ENCODE results near the gene BBS5.

The BBS5 gene

DNA sequence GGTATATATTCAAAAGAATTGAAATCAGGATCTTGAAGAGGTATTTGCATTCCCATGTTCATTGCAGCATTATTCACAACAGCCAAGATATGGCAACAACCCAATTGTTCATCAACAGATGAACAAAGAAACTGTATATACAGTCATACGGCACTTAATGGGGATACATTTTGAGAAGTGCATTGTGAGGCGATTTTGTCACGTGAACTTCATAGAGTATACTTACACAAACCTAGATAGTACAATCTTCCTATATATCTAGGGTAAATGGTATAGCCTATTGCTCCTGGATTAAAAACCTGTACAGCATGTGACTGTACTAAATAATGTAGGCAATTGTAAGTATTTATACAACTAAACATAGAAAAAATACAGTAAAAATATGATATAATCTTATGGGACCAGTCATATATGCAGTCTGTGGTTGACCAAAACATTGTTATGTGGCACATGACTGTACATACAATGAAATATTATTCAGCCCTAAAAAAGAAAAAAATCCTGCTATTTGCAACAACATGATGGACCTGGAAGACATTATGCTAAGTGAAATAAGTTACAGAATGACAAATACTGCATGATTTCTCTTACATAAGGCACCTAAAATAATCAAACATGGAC is 9.2 kb upstream of the BBS5 start:
- no peaks in the 10 kb centered on the region for H3K36me3 ChIP-seq (ENCODE audit: insufficient read depth, low read length)
- no peaks in the 10 kb centered on the region for H3K9me3 ChIP-seq (ENCODE audit: control insufficient read depth, insufficient read depth, low read length)
- H3K9ac ChIP-seq (ENCODE audit: low read depth, low read length): no peak overlapping the region
- H3K4me1 ChIP-seq (ENCODE audit: insufficient read depth, low read length): no peaks in the 10 kb centered on the region

DNA sequence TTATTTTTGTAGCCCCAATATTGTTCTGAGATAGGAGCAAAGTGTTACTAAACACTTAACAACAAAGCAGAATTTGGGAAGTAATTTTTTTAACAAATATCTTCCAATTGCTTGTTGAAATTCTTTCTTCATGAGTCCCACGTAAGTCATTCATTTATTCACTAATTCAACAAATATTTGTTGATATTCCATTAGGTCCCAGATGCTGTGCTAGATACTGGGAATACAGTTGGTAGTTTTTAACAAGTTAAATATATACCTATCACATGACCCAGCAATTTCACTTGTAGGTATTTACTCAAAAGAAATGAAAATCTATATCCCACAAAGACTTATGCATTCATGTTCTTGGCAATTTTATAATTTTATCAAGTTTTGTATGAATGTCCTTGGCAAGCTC is 7.0 kb upstream of the BBS5 start:
- H3K4me1 ChIP-seq (ENCODE audit: insufficient read depth, low read length): no peaks in the 10 kb centered on the region
- H3K36me3 ChIP-seq (ENCODE audit: insufficient read depth, low read length): no peaks in the 10 kb centered on the region
- H3K9me3 ChIP-seq (ENCODE audit: control insufficient read depth, insufficient read depth, low read length): no peaks in the 10 kb centered on the region
- H3K9ac ChIP-seq (ENCODE audit: low read depth, low read length): no peak overlapping the region

DNA sequence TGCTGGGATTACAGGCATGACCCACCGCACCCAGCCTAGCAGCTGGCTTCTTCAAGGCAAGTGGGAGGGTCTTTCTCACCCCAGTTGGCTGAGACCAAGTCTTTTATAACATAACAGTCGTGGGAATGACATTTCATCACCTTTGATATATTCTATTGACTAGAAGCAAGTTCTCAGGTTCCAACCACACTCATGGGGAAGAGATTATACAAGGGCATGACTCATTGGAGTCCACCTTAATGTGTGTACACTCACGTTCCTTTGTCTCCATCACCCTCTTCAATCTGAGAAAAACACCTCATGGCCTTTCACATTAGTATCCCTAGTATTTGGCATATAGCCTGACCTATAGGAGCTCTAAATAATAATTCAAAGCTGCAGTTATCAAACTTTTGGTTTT is 2.8 kb upstream of the BBS5 start:
- Histone ChIP-seq H3K9ac (ENCODE audit: low read depth, low read length) (no peak overlapping the region), H3K36me3 (ENCODE audit: insufficient read depth, low read length) (no peaks in the 10 kb centered on the region), H3K9me3 (ENCODE audit: control insufficient read depth, insufficient read depth, low read length) (no peaks in the 10 kb centered on the region), H3K4me1 (ENCODE audit: insufficient read depth, low read length) (0 out of 2 replicates have a peak, but pooled peaks cover 3% of the 10 kb centered on the region)

DNA sequence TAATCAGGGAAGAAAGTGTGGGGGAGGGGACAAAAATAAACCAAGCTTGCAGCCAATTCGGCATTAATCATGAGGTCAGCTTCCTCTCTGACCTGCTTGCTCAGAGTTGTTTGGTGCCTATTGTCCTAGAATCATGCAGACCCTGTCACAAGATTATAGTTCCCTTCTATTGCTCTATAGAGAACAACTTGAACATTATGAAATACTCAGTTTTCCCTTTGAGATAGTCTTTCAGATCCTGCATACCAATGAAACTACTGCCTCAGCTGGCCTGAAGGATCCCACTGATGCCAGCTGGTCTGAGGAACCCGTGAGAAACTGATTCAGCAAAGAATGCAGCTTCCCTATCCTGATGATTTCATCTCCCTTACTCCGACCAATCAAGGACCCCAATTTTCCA is 955 bp upstream of the BBS5 start:
- H3K9me3 ChIP-seq (ENCODE audit: control insufficient read depth, insufficient read depth, low read length): no peaks in the 10 kb centered on the region
- no peak overlapping the region for H3K9ac ChIP-seq (ENCODE audit: low read depth, low read length)
- 0 out of 2 replicates have a peak, but pooled peaks cover 3% of the 10 kb centered on the region for H3K4me1 ChIP-seq (ENCODE audit: insufficient read depth, low read length)
- H3K36me3 ChIP-seq (ENCODE audit: insufficient read depth, low read length): no peaks in the 10 kb centered on the region

DNA sequence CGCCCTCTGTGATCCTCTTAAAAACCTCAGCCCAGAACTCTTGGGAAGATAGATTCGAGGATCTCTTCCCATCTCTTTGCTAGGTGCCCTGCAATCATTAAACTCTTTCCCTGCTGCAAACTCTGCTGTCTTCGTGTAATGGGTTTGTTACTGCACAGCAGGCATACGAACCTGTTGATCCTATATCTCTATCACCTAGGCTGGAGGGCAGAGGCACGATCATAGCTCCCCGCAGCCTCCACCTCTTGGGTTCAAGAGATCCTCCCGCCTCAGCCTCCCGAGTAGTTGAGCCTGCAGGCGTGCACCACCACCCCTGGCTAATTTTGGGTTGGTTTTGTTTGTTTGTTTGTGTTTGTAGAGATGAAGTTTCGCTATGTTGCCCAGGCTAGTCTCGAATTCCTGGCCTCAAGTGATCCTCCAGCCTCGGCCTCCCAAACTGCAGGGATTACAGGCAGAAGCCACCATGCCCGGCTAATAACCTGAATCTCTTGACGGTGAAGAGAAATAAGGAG is 493 bp upstream of the BBS5 start:
- H3K4me1 ChIP-seq (ENCODE audit: insufficient read depth, low read length): 0 out of 2 replicates have a peak, but pooled peaks cover 3% of the 10 kb centered on the region
- H3K9ac ChIP-seq (ENCODE audit: low read depth, low read length): peak overlapping the region; percentile 89; the same call in 1 of the 2 replicates
- no peaks in the 10 kb centered on the region for H3K36me3 ChIP-seq (ENCODE audit: insufficient read depth, low read length)
- H3K9me3 ChIP-seq (ENCODE audit: control insufficient read depth, insufficient read depth, low read length): no peaks in the 10 kb centered on the region

DNA sequence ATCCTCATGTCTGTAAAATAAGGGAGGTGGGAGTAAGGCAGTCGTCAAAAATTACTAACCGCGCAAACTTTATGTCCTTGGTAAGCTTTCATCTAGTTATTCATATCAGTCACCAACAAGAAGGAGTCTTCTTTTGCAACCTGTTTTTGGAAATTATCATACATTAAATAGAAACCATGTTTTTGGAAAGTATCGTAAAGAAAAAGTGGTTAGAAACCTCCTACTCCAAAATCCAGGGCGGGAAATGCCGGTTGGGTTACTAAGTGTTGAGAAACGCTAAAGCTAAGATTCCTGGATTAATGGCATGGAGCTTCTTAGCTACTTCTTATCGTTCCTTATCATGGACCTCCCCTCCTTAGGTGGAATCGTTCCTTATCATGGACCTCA is 778 bp downstream of the BBS5 start:
- Histone ChIP-seq H3K9me3 (ENCODE audit: control insufficient read depth, insufficient read depth, low read length) (no peaks in the 10 kb centered on the region), H3K36me3 (ENCODE audit: insufficient read depth, low read length) (no peaks in the 10 kb centered on the region), H3K9ac (ENCODE audit: low read depth, low read length) (peak overlapping the region; percentile 89), H3K4me1 (ENCODE audit: insufficient read depth, low read length) (0 out of 2 replicates have a peak, but pooled peaks cover 3% of the 10 kb centered on the region)

DNA sequence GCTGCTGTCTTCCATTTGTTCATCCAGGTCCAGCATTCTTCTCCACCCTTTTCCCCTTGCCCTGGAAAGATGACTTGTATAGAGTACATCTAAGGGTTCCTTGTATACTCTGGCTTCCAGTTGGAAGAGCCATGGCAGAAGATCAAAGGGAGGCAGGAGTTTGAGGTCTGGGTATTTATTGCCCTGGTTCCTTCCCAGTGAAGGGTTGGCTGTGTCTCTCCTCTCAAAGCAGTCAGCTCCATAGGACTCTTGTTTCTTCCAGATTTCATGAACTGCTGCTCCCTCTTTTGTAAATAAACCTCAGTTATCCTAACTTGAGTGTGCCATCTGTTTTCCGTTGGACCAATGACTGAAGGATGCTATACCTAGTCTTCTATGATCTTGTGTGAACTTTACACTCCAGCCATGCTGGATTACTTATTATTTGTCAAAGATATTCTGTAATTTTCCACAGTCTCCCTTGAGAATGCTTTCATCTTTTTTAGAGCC is 6.4 kb downstream of the BBS5 start:
- H3K4me1 ChIP-seq (ENCODE audit: insufficient read depth, low read length): no peaks in the 10 kb centered on the region
- no peak overlapping the region for H3K9ac ChIP-seq (ENCODE audit: low read depth, low read length)
- H3K36me3 ChIP-seq (ENCODE audit: insufficient read depth, low read length): no peaks in the 10 kb centered on the region
- H3K9me3 ChIP-seq (ENCODE audit: control insufficient read depth, insufficient read depth, low read length): no peaks in the 10 kb centered on the region

DNA sequence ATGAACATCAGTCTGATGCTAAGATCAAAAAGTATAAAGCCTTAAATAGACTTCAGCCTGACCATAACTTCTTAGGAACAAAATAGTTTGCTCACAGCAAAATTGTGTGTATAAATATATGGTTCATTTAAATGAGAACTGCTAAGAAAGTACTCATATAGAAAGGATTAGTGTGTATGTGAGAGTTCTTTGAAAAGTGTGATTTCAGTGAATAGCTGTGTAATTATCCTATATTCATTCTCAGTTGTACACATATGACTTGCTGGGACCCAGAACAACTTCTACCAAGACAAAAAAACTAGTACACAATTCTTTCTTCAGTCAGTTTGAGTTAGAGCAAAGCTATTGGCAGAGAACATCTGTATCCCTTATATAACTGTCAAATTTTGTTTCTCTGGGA is 7.2 kb downstream of the BBS5 start:
- no peak overlapping the region for H3K9ac ChIP-seq (ENCODE audit: low read depth, low read length)
- H3K36me3 ChIP-seq (ENCODE audit: insufficient read depth, low read length): no peaks in the 10 kb centered on the region
- H3K4me1 ChIP-seq (ENCODE audit: insufficient read depth, low read length): no peaks in the 10 kb centered on the region
- no peaks in the 10 kb centered on the region for H3K9me3 ChIP-seq (ENCODE audit: control insufficient read depth, insufficient read depth, low read length)

DNA sequence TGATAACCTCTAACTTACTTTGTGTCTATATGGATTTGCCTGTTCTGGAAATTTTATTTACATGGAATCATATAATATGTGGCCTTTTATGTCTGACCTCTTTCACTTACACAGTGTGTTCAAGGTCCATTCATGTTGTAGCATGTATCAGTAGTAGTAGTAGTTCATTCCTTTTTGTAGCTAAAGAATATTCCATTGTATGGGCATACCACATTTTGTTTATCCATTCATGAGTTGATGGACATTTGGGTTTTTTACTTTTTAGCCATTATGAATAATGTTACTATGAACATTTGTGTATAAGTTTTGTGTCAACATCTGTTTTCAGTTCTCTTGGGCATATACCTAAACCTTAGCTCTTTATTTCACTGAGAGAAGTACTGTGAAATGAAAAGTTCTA is 11.5 kb downstream of the BBS5 start:
- H3K9me3 ChIP-seq (ENCODE audit: control insufficient read depth, insufficient read depth, low read length): no peaks in the 10 kb centered on the region
- no peaks in the 10 kb centered on the region for H3K36me3 ChIP-seq (ENCODE audit: insufficient read depth, low read length)
- no peak overlapping the region for H3K9ac ChIP-seq (ENCODE audit: low read depth, low read length)
- no peaks in the 10 kb centered on the region for H3K4me1 ChIP-seq (ENCODE audit: insufficient read depth, low read length)

DNA sequence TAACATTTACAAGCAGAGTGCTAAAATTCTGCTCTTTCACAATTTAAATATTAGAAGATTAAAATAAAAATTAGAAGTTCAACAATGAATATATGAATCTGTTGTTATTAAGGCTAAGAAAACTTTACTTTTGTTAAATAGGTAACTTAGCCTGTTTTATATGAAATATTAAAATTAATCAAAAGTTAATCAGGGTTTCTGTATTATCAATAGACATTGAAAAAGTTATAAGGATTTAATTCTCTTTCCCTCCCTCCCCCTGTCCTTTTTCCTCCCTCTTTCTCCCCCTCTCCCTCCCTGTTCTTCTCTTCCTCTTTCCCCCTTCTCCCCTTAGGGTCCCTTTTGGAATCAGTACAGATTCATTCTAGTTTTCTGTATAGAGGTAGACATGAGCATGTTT is 12.1 kb downstream of the BBS5 start:
- Histone ChIP-seq H3K9ac (ENCODE audit: low read depth, low read length) (no peak overlapping the region), H3K4me1 (ENCODE audit: insufficient read depth, low read length) (no peaks in the 10 kb centered on the region), H3K9me3 (ENCODE audit: control insufficient read depth, insufficient read depth, low read length) (no peaks in the 10 kb centered on the region), H3K36me3 (ENCODE audit: insufficient read depth, low read length) (no peaks in the 10 kb centered on the region)

DNA sequence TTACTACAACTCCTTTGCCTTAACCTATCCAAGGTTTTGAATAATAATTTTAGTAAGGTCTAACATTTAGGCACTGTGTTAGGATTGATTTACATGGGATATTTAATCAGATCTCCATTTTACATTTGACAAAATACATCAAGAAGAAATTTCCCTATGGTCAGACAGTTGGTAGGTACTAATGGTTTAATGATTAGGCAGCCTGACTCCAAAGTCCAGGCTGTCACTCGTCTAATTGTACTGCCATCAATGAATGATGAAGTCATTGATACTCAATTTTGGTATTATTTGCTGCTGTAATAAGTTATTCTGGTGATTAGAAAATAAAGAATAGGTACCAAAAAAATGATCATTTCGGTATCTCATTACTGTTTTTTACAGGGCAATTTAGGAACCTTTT is 14.1 kb downstream of the BBS5 start:
- H3K9ac ChIP-seq (ENCODE audit: low read depth, low read length): no peak overlapping the region
- no peaks in the 10 kb centered on the region for H3K9me3 ChIP-seq (ENCODE audit: control insufficient read depth, insufficient read depth, low read length)
- no peaks in the 10 kb centered on the region for H3K36me3 ChIP-seq (ENCODE audit: insufficient read depth, low read length)
- no peaks in the 10 kb centered on the region for H3K4me1 ChIP-seq (ENCODE audit: insufficient read depth, low read length)

DNA sequence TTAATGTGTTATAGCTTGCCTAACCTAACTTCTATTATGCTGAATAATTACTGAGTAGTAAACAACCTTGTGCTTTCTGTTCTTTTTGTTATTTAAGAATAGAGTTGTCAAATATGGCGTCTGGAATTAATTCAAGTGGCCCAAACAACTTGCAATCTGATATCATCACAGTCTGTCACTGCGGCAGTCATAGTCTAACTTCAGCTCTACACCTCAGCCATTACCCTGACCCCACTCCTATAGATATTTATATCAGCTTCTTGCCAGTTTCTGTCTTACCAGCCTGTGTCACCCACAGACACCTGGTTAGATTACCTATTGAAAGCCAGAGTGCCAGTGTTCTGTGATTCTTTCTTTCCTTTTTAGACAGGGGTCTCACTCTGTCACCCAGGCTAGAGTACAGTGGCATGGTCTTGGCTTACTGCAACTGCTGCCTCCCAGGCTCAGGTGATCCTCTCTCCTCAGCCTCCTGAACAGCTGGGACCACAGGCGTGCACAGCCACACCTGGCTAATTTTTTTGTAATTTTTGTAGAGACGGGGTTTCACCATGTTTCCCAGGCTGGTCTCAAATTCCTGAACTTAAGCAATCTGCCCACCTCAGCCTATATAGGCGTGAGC is 16.1 kb downstream of the BBS5 start:
- H3K36me3 ChIP-seq (ENCODE audit: insufficient read depth, low read length): no peaks in the 10 kb centered on the region

DNA sequence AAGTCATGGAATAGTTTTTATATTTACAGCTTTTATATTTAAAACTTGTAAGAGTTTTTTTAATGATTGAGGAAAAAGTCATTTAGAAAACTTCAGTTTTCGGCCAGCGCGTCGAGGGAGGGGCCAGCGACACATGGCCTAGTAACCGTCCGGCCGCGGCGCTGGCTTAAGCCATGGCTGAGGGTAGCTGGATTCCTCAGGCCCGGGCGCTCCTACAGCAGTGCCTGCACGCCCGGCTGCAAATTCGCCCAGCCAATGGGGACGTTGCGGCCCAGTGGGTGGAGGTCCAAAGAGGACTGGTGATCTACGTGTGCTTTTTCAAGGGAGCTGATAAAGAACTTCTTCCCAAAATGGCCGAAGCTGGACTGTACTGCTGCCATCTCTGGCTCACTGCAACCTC is 25.4 kb downstream of the BBS5 start:
- no peaks in the 10 kb centered on the region for H3K36me3 ChIP-seq (ENCODE audit: insufficient read depth, low read length)
- no peaks in the 10 kb centered on the region for H3K4me1 ChIP-seq (ENCODE audit: insufficient read depth, low read length)
- no peak overlapping the region for H3K9ac ChIP-seq (ENCODE audit: low read depth, low read length)
- H3K9me3 ChIP-seq (ENCODE audit: control insufficient read depth, insufficient read depth, low read length): no peaks in the 10 kb centered on the region

More for the DNA sequence above, 16.1 kb downstream of the BBS5 start:
- Histone ChIP-seq H3K4me1 (ENCODE audit: insufficient read depth, low read length) (no peaks in the 10 kb centered on the region), H3K9me3 (ENCODE audit: control insufficient read depth, insufficient read depth, low read length) (no peaks in the 10 kb centered on the region), H3K9ac (ENCODE audit: low read depth, low read length) (no peak overlapping the region)

DNA sequence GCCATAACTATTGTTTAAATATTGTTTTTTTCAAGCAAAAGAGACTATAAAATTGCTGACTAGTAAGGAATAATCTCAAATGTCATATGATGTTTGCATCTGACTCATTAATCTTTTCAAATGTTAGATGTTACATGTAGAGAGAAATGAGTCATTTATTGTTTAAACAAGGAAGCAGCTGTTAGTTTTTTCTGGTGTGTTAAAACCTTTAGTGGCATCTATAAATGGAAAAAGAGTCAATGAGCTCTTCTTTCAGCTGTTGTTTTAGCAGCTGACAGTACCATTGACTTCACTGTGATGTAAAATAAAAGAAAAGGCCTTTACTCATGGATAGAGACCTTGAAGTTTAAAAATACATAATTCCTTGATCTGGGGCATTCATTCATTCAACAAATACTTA is 28.4 kb downstream of the BBS5 start:
- no peaks in the 10 kb centered on the region for H3K36me3 ChIP-seq (ENCODE audit: insufficient read depth, low read length)
- H3K9ac ChIP-seq (ENCODE audit: low read depth, low read length): no peak overlapping the region
- peaks cover 9% of the 10 kb centered on the region; the same call in 1 of the 2 replicates for H3K4me1 ChIP-seq (ENCODE audit: insufficient read depth, low read length)
- H3K9me3 ChIP-seq (ENCODE audit: control insufficient read depth, insufficient read depth, low read length): no peaks in the 10 kb centered on the region

DNA sequence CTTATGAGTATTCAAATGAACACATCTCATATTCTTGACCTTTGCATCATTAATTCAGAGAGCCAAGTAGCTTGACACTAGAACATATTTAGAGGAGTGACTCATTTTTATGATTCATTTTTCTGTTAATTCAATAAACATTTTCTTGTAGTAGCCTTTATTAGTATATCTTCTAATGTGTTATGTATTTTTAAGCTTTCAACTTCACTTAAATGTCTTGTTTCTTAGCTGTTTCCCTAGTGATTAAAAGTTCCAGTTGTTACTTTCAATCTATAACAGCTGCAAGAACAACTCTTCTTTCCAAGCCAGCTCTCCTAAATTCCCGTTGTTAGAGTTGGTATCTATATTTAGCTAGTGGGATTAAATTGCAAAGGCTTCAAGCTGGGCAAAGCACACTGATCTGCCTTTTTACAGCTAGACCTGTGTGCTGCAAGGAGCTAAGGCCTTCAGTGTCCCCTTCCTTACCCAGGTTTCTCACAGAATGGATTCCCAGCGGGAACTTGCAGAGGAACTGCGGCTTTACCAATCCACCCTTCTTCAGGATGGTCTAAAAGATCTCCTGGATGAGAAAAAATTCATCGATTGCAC is 30.1 kb downstream of the BBS5 start, which contains the start of gene KLHL41:
Gene KLHL41 (plus strand): TSS at position 405 of the 588 bp plus-strand sequence. CDS start 77 bp downstream, at position 482.
- peaks cover 9% of the 10 kb centered on the region; the same call in 1 of the 2 replicates for H3K4me1 ChIP-seq (ENCODE audit: insufficient read depth, low read length)
- H3K9ac ChIP-seq (ENCODE audit: low read depth, low read length): no peak within 1 kb of the TSS
- H3K36me3 ChIP-seq (ENCODE audit: insufficient read depth, low read length): no peaks in the 10 kb centered on the region
- H3K9me3 ChIP-seq (ENCODE audit: control insufficient read depth, insufficient read depth, low read length): no peaks in the 10 kb centered on the region

Data from ES-I3 (cell line).